SK-N-SH (cell line): Measurements from ENCODE around the gene SHB. TPM values are rescaled to one million over a fixed set of nuclear protein-coding genes. Genes with fewer than 3 reads are reported as not detected.

Experiments used
- CTCF ChIA-PET: fragments of 300-600, 350-600 bp; formaldehyde crosslinking; extraction: SDS; loops from one replicate; lab custom pipeline; 2021; lab: Yijun Ruan, JAX
- POLR2A ChIA-PET: fragments of 350-600 bp; sonication (Branson Sonifier 250); formaldehyde crosslinking; extraction: SDS; loops from one replicate; lab custom pipeline; 2020; ENCODE audit warnings: antibody characterized with exemption, inconsistent platforms; lab: Yijun Ruan, JAX
- DNase-seq: peaks from one replicate; pipeline ENCODE4 v3.0.0; 2012
- H2AFZ ChIP-seq: fragments of 200-600 bp; sonication (generic); 2 replicates; pipeline ENCODE4 v1.8.1; 2016; ENCODE audit warnings: antibody characterized with exemption, mild to moderate bottlenecking, low read depth
- H3F3A ChIP-seq: fragments of 200-600 bp; sonication (generic); replicated peaks from 2 replicates; pipeline ENCODE3; 2016; ENCODE audit warnings: antibody characterized with exemption, mild to moderate bottlenecking; ENCODE audit not compliant: insufficient read depth
- H3K27ac ChIP-seq, 2 experiments: fragments of 200-500 bp in 1 of 2; fragments of 200-600 bp in 1 of 2; sonication (Bioruptor generic) in 1 of 2; sonication (generic), shearing (Covaris generic) in 1 of 2; 2 replicates each; pipeline versions ENCODE4 v1.5.1 to v1.6.1; 2014 to 2016; ENCODE audit warnings: low read depth in 2 of 2, inconsistent platforms in 1 of 2, low read length in 1 of 2, mild to moderate bottlenecking in 1 of 2, mixed read lengths in 1 of 2
- H3K27me3 ChIP-seq: fragments of 200-600 bp; sonication (generic), shearing (Covaris generic); 2 replicates; pipeline ENCODE4 v1.6.1; 2016; ENCODE audit warnings: mixed run types; ENCODE audit not compliant: insufficient read depth
- H3K36me3 ChIP-seq, 2 experiments: fragments of 200-500 bp in 1 of 2; fragments of 200-600 bp in 1 of 2; sonication (Bioruptor generic) in 1 of 2; sonication (generic) in 1 of 2; replicated peaks in 1 of 2; 2 replicates each; pipeline versions ENCODE3 to v1.5.1; 2014 to 2016; ENCODE audit warnings: low read length in 1 of 2, mild to moderate bottlenecking in 1 of 2; ENCODE audit not compliant: insufficient read depth in 2 of 2, control insufficient read depth in 1 of 2
- H3K4me1 ChIP-seq, 2 experiments: fragments of 200-500 bp in 1 of 2; fragments of 200-600 bp in 1 of 2; sonication (Bioruptor generic) in 1 of 2; sonication (generic), shearing (Covaris generic) in 1 of 2; 2 replicates each; pipeline versions ENCODE4 v1.5.1 to v1.6.1; 2014 to 2016; ENCODE audit warnings: low read depth in 1 of 2, low read length in 1 of 2, mixed run types in 1 of 2; ENCODE audit not compliant: insufficient read depth in 2 of 2, control insufficient read depth in 1 of 2
- H3K4me2 ChIP-seq: fragments of 200-600 bp; sonication (generic), shearing (Covaris generic); 2 replicates; pipeline ENCODE4 v1.6.1; 2017; ENCODE audit warnings: mixed run types
- H3K4me3 ChIP-seq, 2 experiments: fragments of 200-500 bp in 1 of 2; fragments of 200-600 bp in 1 of 2; sonication (Bioruptor generic) in 1 of 2; sonication (generic), shearing (Covaris generic) in 1 of 2; 2 replicates each; pipeline versions ENCODE4 v1.5.1 to v1.8.1; 2014 to 2016; ENCODE audit warnings: low read depth in 2 of 2, inconsistent platforms in 1 of 2, low read length in 1 of 2, mild to moderate bottlenecking in 1 of 2, mixed read lengths in 1 of 2, moderate library complexity in 1 of 2
- H3K79me2 ChIP-seq: fragments of 200-600 bp; sonication (generic); 2 replicates; pipeline ENCODE4 v1.8.1; 2017; ENCODE audit warnings: mild to moderate bottlenecking; ENCODE audit not compliant: insufficient read depth
- H3K9ac ChIP-seq: fragments of 200-600 bp; sonication (generic); 2 replicates; pipeline ENCODE4 v1.6.1; 2017; ENCODE audit warnings: mixed run types
- H3K9me2 ChIP-seq: fragments of 200-600 bp; sonication (generic); 2 replicates; pipeline ENCODE4 v1.6.1; 2017; ENCODE audit warnings: mixed run types
- H3K9me3 ChIP-seq: fragments of 200-600 bp; sonication (generic); 2 replicates; pipeline ENCODE4 v1.6.1; 2017; ENCODE audit warnings: mixed run types, mild to moderate bottlenecking, moderate library complexity
- H4K20me1 ChIP-seq: fragments of 200-600 bp; sonication (generic); 2 replicates; pipeline ENCODE4 v1.6.1; 2017; ENCODE audit warnings: mild to moderate bottlenecking, mixed run types; ENCODE audit not compliant: insufficient read depth
- CHD2 ChIP-seq: fragments of 150-350 bp; IDR thresholded peaks from 2 replicates; pipeline ENCODE4 v1.6.1; 2018; ENCODE audit warnings: low read length; ENCODE audit not compliant: partially characterized antibody
- ELF1 ChIP-seq: IDR thresholded peaks from 2 replicates; pipeline ENCODE4 v1.4.0; 2012
- EP300 ChIP-seq, 2 experiments: IDR thresholded peaks; 2 replicates each; pipeline versions ENCODE4 v1.4.0 to v1.6.1; 2012; ENCODE audit warnings: borderline replicate concordance in 1 of 2, low read depth in 1 of 2, low read length in 1 of 2
- EZH2phosphoT487 ChIP-seq: fragments of 200-600 bp; sonication (generic); IDR thresholded peaks from 2 replicates; pipeline ENCODE4 v1.6.1; 2017; ENCODE audit warnings: low read depth, mixed run types, mild to moderate bottlenecking, antibody characterized with exemption, moderate library complexity, borderline replicate concordance
- FOSL2 ChIP-seq: IDR thresholded peaks from 2 replicates; pipeline ENCODE4 v1.4.0; 2012; ENCODE audit warnings: low read depth, mild to moderate bottlenecking, moderate library complexity, borderline replicate concordance
- FOXJ3 ChIP-seq: sonication (generic); formaldehyde crosslinking; IDR thresholded peaks from 2 replicates; pipeline ENCODE4 v1.5.1; 2020; ENCODE audit warnings: mild to moderate bottlenecking, missing genetic modification reagents
- FOXM1 ChIP-seq: IDR thresholded peaks from 2 replicates; pipeline ENCODE4 v1.4.0; 2012; ENCODE audit warnings: low read depth, mild to moderate bottlenecking
- GABPA ChIP-seq: IDR thresholded peaks from 2 replicates; pipeline ENCODE4 v1.4.0; 2012; ENCODE audit warnings: low read depth, mild to moderate bottlenecking
- GATA2 ChIP-seq: sonication (generic); formaldehyde crosslinking; IDR thresholded peaks from 2 replicates; pipeline ENCODE4 v1.5.0; 2020; ENCODE audit warnings: mild to moderate bottlenecking, missing genetic modification reagents
- MEF2A ChIP-seq: IDR thresholded peaks from 2 replicates; pipeline ENCODE4 v1.4.0; 2012; ENCODE audit warnings: low read depth, borderline replicate concordance
- MXI1 ChIP-seq: IDR thresholded peaks from 2 replicates; pipeline ENCODE4 v1.6.1; 2012; ENCODE audit warnings: mild to moderate bottlenecking, low read depth, low read length, improper control_type of control experiment
- NFIC ChIP-seq: IDR thresholded peaks from 2 replicates; pipeline ENCODE4 v1.4.0; 2012; ENCODE audit warnings: borderline replicate concordance
- POLR2AphosphoS5 ChIP-seq: IDR thresholded peaks from 2 replicates; pipeline ENCODE4 v1.6.1; 2012; ENCODE audit warnings: low read depth, low read length
- RAD21 ChIP-seq: IDR thresholded peaks from 2 replicates; pipeline ENCODE4 v1.6.1; 2012; ENCODE audit warnings: mild to moderate bottlenecking, low read length
- RXRA ChIP-seq: IDR thresholded peaks from 2 replicates; pipeline ENCODE4 v1.4.0; 2012; ENCODE audit warnings: low read depth, mild to moderate bottlenecking, borderline replicate concordance
- SIN3A ChIP-seq: IDR thresholded peaks from 2 replicates; pipeline ENCODE4 v1.6.1; 2012; ENCODE audit warnings: low read depth, mild to moderate bottlenecking, low read length, moderate library complexity, borderline replicate concordance
- SMC3 ChIP-seq: IDR thresholded peaks from 2 replicates; pipeline ENCODE4 v1.6.1; 2012; ENCODE audit warnings: low read depth, low read length, improper control_type of control experiment
- TAF1 ChIP-seq: IDR thresholded peaks from 2 replicates; pipeline ENCODE4 v1.6.1; 2012; ENCODE audit warnings: low read depth, mild to moderate bottlenecking, low read length, moderate library complexity, borderline replicate concordance
- YY1 ChIP-seq: IDR thresholded peaks from 2 replicates; pipeline ENCODE4 v1.4.0; 2012; ENCODE audit warnings: low read depth, mild to moderate bottlenecking
- WGBS: methylation state at CpG from one replicate; pipeline ENCODE4 v1.1.6; 2017; ENCODE audit warnings: low lambda C conversion rate; 5-methylcytosine and 5-hydroxymethylcytosine counted together
- polyA plus RNA-seq, 3 experiments: library from polyadenylated mRNA; depleted of rRNA; stranded (reverse); fragments of >200 nt; gene quantifications; 2 replicates each; pipeline ENCODE4 v1.2.3, GENCODE V29; 2012
- TF ChIP-seq, protein P1 (sequence below): IDR thresholded peaks from 2 replicates; pipeline ENCODE4 v1.4.0; 2012; ENCODE audit warnings: low read depth, borderline replicate concordance
- TF ChIP-seq, protein P2 (sequence below): fragments of 150-350 bp; IDR thresholded peaks from 2 replicates; pipeline ENCODE4 v1.6.1; 2017; ENCODE audit warnings: antibody characterized with exemption, low read length, low read depth, borderline replicate concordance
- TF ChIP-seq, protein P3 (sequence below): fragments of 150-350 bp; IDR thresholded peaks from 2 replicates; pipeline ENCODE4 v1.6.1; 2016; ENCODE audit warnings: mild to moderate bottlenecking, low read depth, low read length
- TF ChIP-seq, protein P4 (sequence below): IDR thresholded peaks from 2 replicates; pipeline ENCODE4 v1.4.0; 2012; ENCODE audit warnings: low read depth

The SHB gene
- polyA plus RNA-seq, 1 of the 3 experiments (the other 2 are of a cell fraction) = 26.0 TPM

DNA sequence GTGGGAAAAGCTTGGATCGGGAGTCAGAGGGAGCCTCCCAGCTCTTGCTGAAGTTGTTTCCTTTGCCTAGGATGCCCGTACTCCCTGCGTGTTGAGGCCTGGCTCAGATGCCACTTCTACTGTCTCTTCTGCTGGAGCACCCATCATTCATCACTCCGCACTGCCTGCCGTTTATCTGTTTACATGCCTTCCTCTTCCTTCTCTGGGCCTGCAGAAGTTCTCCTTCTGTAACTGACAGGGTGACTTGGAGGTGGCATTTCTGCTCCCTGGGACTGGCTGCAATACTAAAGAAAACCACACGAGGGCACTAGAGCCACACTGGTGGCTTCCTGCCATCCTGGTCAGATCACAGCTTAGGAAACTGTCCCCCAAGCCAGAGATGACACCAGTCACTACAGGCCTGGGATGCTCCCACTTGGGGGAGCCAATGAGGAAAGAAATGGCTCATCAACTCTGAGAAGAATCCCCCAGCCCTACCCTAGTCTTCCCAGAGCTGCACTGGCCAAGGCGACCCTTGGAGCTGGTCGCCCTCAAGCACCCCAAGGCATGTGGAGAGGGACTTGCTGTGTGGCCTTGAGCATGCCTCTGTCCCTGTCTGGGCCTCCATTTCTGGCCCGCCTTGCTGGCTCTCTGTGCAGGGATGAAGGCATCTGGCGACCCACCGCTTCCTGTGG, 155.4 kb downstream of the SHB start (continued):
- TF ChIP-seq, protein P1, sequence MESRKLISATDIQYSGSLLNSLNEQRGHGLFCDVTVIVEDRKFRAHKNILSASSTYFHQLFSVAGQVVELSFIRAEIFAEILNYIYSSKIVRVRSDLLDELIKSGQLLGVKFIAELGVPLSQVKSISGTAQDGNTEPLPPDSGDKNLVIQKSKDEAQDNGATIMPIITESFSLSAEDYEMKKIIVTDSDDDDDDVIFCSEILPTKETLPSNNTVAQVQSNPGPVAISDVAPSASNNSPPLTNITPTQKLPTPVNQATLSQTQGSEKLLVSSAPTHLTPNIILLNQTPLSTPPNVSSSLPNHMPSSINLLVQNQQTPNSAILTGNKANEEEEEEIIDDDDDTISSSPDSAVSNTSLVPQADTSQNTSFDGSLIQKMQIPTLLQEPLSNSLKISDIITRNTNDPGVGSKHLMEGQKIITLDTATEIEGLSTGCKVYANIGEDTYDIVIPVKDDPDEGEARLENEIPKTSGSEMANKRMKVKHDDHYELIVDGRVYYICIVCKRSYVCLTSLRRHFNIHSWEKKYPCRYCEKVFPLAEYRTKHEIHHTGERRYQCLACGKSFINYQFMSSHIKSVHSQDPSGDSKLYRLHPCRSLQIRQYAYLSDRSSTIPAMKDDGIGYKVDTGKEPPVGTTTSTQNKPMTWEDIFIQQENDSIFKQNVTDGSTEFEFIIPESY = no peak
- TF ChIP-seq GABPA (no peak), EP300 (IDR thresholded peaks at IDR 0.05; ENCODE audit: borderline replicate concordance in 1 of 2, low read depth in 1 of 2, low read length in 1 of 2) (no peak), MEF2A (no peak), SMC3 (peak; percentile 99), MXI1 (no peak), CHD2 (peak; percentile 52), RAD21 (peak; percentile 100), ELF1 (no peak), YY1 (no peak), RXRA (no peak)
- TF ChIP-seq, protein P2, sequence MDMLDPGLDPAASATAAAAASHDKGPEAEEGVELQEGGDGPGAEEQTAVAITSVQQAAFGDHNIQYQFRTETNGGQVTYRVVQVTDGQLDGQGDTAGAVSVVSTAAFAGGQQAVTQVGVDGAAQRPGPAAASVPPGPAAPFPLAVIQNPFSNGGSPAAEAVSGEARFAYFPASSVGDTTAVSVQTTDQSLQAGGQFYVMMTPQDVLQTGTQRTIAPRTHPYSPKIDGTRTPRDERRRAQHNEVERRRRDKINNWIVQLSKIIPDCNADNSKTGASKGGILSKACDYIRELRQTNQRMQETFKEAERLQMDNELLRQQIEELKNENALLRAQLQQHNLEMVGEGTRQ = no peak

DNA sequence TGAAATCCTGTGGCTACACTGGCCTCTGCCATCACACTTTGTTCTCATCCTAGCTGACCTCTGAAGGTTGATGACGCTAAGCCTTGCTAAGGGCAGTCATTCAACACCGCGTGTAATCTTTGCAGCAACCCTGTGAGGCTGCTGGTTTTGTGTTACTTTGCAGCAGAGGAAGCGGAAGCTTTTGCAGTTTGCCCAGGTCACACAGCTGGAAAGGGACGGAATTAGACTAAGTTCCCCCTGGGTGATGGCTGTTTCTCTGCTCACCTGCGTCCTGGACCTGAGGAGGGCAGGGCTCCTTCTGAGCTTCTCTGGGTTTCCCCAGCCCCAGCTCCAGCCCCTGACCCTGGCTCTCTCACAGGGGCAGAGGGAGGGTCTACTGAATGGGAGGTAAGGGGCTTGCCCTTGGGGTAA, 157.8 kb downstream of the SHB start:
- H3K79me2 ChIP-seq = no peaks in the 10 kb centered on the region
- no peak for DNase-seq
- H3K4me3 ChIP-seq = no peak overlapping the region
- WGBS = 94% methylated on average over 4 of the region's 6 CpGs
- no peak overlapping the region for H3K4me2 ChIP-seq
- H3K36me3 ChIP-seq = peaks cover 3 to 7% of the 10 kb centered on the region in 2 experiments
- no peaks in the 10 kb centered on the region for H3K9me2 ChIP-seq
- no peak overlapping the region for H2AFZ ChIP-seq
- ChIA-PET CTCF (interaction anchor here (0.8 to 6.7 kb wide), 11 partner anchors 27 to 490 kb away, joined by 3 to 124 read pairs (median 5); partner anchors contain the start of gene SHB), POLR2A (no interaction called here)
- H3K9ac ChIP-seq = no peak overlapping the region
- H4K20me1 ChIP-seq = no peaks in the 10 kb centered on the region
- peaks cover 5 to 7% of the 10 kb centered on the region in 2 experiments; a peak in 1 of 4 replicates for H3K4me1 ChIP-seq
- no peaks in the 10 kb centered on the region for H3K9me3 ChIP-seq
- no peak overlapping the region for H3K27ac ChIP-seq
- H3F3A ChIP-seq = peaks cover 8% of the 10 kb centered on the region
- H3K27me3 ChIP-seq = no peaks in the 10 kb centered on the region
- TF ChIP-seq FOSL2 (no peak), MEF2A (no peak), GABPA (no peak), TAF1 (no peak), POLR2AphosphoS5 (no peak), FOXM1 (no peak), RAD21 (no peak), ELF1 (no peak), EP300 (IDR thresholded peaks at IDR 0.05; ENCODE audit: borderline replicate concordance in 1 of 2, low read depth in 1 of 2, low read length in 1 of 2) (no peak), SMC3 (no peak), EZH2phosphoT487 (no peak), FOXJ3 (CRISPR knock-in tag) (no peak), SIN3A (no peak), NFIC (no peak), GATA2 (CRISPR knock-in tag) (no peak)
- TF ChIP-seq, protein P3, sequence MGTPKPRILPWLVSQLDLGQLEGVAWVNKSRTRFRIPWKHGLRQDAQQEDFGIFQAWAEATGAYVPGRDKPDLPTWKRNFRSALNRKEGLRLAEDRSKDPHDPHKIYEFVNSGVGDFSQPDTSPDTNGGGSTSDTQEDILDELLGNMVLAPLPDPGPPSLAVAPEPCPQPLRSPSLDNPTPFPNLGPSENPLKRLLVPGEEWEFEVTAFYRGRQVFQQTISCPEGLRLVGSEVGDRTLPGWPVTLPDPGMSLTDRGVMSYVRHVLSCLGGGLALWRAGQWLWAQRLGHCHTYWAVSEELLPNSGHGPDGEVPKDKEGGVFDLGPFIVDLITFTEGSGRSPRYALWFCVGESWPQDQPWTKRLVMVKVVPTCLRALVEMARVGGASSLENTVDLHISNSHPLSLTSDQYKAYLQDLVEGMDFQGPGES = no peak
- TF ChIP-seq, protein P4, sequence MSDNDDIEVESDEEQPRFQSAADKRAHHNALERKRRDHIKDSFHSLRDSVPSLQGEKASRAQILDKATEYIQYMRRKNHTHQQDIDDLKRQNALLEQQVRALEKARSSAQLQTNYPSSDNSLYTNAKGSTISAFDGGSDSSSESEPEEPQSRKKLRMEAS = no peak
